ENCODE data around the gene RNF43. TPM values are rescaled to one million over a fixed set of nuclear protein-coding genes. Genes with fewer than 3 reads are reported as not detected.

The RNF43 gene
- total and polyA plus RNA-seq, 4 donors, result 4.1 to 8.4 (median 5.1) TPM

DNA sequence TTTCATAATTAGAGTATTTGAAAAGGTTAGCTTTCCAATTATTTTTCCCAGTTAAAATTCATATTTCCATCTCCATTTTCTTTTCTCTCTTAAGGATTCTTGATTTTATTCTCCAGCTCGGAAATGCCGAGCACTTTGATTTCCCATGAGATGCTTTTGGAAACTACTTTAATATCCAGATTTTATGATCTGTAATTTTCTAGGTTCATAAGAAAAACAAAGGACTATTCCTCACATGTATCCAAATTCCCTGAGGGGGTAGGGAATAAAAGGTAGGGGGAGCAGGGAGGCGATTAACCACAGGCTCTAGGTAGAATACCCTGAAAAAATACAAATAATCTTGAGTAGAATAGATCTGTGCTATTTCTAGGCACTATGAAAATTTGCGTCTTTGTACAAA lies 938 bp downstream of the RNF43 start:
- peak overlapping the region in 1 of 2 donors; percentile 63 for H3K27ac ChIP-seq (ENCODE audit: low read depth in 1 of 2, low read length in 2 of 2)
- H3K36me3 ChIP-seq (ENCODE audit: control insufficient read depth in 4 of 4, insufficient read depth in 3 of 4, low read depth in 1 of 4, low read length in 3 of 4), result no peaks in the 10 kb centered on the region
- H3K4me3 ChIP-seq (ENCODE audit: low read depth in 1 of 3, low read length in 3 of 3), result peak overlapping the region; percentile 18 to 56 (median 41)
- no peak for DNase-seq (ENCODE audit: low spot score)
- H3K9me3 ChIP-seq (ENCODE audit: control insufficient read depth in 4 of 4, low read length in 3 of 4), result no peaks in the 10 kb centered on the region
- WGBS, result 36% methylated on average over 4 of the region's 4 CpGs
- H3K9ac ChIP-seq (ENCODE audit: low read depth in 1 of 2, low read length in 2 of 2), result peak overlapping the region; percentile 65 to 88
- H3K27me3 ChIP-seq (ENCODE audit: control insufficient read depth in 4 of 4, insufficient read depth in 4 of 4, low read length in 3 of 4), result no peaks in the 10 kb centered on the region
- H3K4me1 ChIP-seq (ENCODE audit: control insufficient read depth in 4 of 4, insufficient read depth in 4 of 4, low read length in 3 of 4), result peaks cover 0 to 36% (median 26%) of the 10 kb centered on the region in 4 donors
- TF ChIP-seq RAD21 (IDR thresholded peaks at IDR 0.05) (no peak), JUND (IDR thresholded peaks at IDR 0.05) (no peak), HNF4A (conservative IDR thresholded peaks at IDR 0.05) (no peak), EGR1 (IDR thresholded peaks at IDR 0.05; ENCODE audit: low read depth in 2 of 2) (no peak), HNF4G (IDR thresholded peaks at IDR 0.05) (no peak), NR2F2 (IDR thresholded peaks at IDR 0.05) (no peak), YY1 (IDR thresholded peaks at IDR 0.05) (no peak)
- TF ChIP-seq, protein P1, sequence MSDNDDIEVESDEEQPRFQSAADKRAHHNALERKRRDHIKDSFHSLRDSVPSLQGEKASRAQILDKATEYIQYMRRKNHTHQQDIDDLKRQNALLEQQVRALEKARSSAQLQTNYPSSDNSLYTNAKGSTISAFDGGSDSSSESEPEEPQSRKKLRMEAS (IDR thresholded peaks at IDR 0.05), result no peak

DNA sequence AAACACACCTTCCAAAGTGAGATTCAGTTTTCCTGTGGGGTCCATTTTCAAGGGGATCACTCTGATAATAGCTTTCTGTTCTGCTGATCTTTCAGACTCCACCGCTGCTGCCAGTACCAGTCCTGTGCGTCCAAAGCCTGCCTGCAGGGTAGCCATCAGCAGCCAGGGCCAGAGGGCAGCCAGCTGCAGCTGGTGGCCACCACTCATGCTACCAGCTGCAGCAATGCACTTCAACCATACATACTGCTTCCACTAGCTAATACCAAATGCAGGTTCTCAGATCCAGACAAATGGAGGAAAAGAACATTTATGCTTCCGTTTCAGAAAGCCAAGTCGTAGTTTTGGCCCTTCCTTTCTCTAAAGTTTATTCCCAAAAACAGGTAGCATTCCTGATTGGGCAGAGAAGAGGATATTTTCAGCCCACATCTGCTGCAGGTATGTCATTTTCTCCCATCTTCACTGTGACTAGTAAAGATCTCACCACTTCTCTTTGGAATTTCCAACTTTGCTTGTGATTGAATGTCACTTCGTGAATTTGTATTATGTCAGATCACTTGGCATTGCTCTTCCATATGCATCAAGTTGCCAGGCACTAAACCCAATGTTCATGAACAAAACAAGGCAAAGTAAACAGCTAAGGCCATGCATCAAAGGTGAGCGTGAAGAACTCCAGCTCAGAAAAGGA lies 1.8 kb downstream of the RNF43 start:
- Histone ChIP-seq H3K9me3 (ENCODE audit: control insufficient read depth in 4 of 4, low read length in 3 of 4) (no peaks in the 10 kb centered on the region), H3K36me3 (ENCODE audit: control insufficient read depth in 4 of 4, insufficient read depth in 3 of 4, low read depth in 1 of 4, low read length in 3 of 4) (no peaks in the 10 kb centered on the region), H3K4me3 (ENCODE audit: low read depth in 1 of 3, low read length in 3 of 3) (peak overlapping the region; percentile 21 to 56 (median 41)), H3K4me1 (ENCODE audit: control insufficient read depth in 4 of 4, insufficient read depth in 4 of 4, low read length in 3 of 4) (peaks cover 0 to 42% (median 31%) of the 10 kb centered on the region in 4 donors), H3K27ac (ENCODE audit: low read depth in 1 of 2, low read length in 2 of 2) (peak overlapping the region; percentile 37 to 63), H3K9ac (ENCODE audit: low read depth in 1 of 2, low read length in 2 of 2) (peak overlapping the region in 1 of 2 donors; percentile 41), H3K27me3 (ENCODE audit: control insufficient read depth in 4 of 4, insufficient read depth in 4 of 4, low read length in 3 of 4) (no peaks in the 10 kb centered on the region)
- no peak for DNase-seq (ENCODE audit: low spot score)
- no peak for TF ChIP-seq NR2F2 (IDR thresholded peaks at IDR 0.05)
- TF ChIP-seq, protein P2, sequence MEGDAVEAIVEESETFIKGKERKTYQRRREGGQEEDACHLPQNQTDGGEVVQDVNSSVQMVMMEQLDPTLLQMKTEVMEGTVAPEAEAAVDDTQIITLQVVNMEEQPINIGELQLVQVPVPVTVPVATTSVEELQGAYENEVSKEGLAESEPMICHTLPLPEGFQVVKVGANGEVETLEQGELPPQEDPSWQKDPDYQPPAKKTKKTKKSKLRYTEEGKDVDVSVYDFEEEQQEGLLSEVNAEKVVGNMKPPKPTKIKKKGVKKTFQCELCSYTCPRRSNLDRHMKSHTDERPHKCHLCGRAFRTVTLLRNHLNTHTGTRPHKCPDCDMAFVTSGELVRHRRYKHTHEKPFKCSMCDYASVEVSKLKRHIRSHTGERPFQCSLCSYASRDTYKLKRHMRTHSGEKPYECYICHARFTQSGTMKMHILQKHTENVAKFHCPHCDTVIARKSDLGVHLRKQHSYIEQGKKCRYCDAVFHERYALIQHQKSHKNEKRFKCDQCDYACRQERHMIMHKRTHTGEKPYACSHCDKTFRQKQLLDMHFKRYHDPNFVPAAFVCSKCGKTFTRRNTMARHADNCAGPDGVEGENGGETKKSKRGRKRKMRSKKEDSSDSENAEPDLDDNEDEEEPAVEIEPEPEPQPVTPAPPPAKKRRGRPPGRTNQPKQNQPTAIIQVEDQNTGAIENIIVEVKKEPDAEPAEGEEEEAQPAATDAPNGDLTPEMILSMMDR (IDR thresholded peaks at IDR 0.05; ENCODE audit: low read depth, low read length, missing input control), result peak; percentile 31
- TF ChIP-seq RAD21 (IDR thresholded peaks at IDR 0.05), result peak; percentile 33 to 62
- TF ChIP-seq JUND (IDR thresholded peaks at IDR 0.05), result no peak
- TF ChIP-seq YY1 (IDR thresholded peaks at IDR 0.05), result peak; percentile 73
- TF ChIP-seq, protein P3, sequence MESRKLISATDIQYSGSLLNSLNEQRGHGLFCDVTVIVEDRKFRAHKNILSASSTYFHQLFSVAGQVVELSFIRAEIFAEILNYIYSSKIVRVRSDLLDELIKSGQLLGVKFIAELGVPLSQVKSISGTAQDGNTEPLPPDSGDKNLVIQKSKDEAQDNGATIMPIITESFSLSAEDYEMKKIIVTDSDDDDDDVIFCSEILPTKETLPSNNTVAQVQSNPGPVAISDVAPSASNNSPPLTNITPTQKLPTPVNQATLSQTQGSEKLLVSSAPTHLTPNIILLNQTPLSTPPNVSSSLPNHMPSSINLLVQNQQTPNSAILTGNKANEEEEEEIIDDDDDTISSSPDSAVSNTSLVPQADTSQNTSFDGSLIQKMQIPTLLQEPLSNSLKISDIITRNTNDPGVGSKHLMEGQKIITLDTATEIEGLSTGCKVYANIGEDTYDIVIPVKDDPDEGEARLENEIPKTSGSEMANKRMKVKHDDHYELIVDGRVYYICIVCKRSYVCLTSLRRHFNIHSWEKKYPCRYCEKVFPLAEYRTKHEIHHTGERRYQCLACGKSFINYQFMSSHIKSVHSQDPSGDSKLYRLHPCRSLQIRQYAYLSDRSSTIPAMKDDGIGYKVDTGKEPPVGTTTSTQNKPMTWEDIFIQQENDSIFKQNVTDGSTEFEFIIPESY (IDR thresholded peaks at IDR 0.05), result no peak
- TF ChIP-seq GABPA (IDR thresholded peaks at IDR 0.05 in 1 of 2, conservative IDR thresholded peaks at IDR 0.05 in 1 of 2), result peak in 1 of 2 donors; percentile 27
- TF ChIP-seq EGR1 (IDR thresholded peaks at IDR 0.05; ENCODE audit: low read depth in 2 of 2), result no peak
- peak; percentile 14 to 29 for TF ChIP-seq HNF4A (conservative IDR thresholded peaks at IDR 0.05)
- TF ChIP-seq FOXA2 (IDR thresholded peaks at IDR 0.05), result no peak
- TF ChIP-seq FOXA1 (IDR thresholded peaks at IDR 0.05), result peak; percentile 67
- no peak for TF ChIP-seq TAF1 (conservative IDR thresholded peaks at IDR 0.05)
- WGBS, result 29% methylated on average over 6 of the region's 6 CpGs
